Limb (tissue), 2 donors: ENCODE results near the gene CMSS1.
A peak's percentile ranks its signal among the peaks of the same experiment; 100 is the strongest.

Experiments
- DNase-seq, 2 donors: peaks; one replicate each; pipeline ENCODE4 v3.0.0-alpha.2; 2016; ENCODE audit errors: extremely low spot score in 2 of 2

Gene CMSS1

GRCh38 chr3:100171211-100171914 is 353.7 kb downstream of the CMSS1 start:
- DNase-seq, result no peak

GRCh38 chr3:100173961-100174360 is 356.3 kb downstream of the CMSS1 start:
- DNase-seq, result no peak

- DNase-seq, result no peak
Observed at GRCh38 chr3:100175637-100176280, 358.1 kb downstream of the CMSS1 start.

GRCh38 chr3:100179692-100180349 is 362.2 kb downstream of the CMSS1 start:
- DNase-seq, result no peak

GRCh38 chr3:100183608-100184125 is 366.0 kb downstream of the CMSS1 start:
- no peak for DNase-seq

GRCh38 chr3:100184948-100185570 is 367.4 kb downstream of the CMSS1 start:
- DNase-seq, result no peak

GRCh38 chr3:100185847-100186246 is 368.2 kb downstream of the CMSS1 start:
- DNase-seq, result no peak

GRCh38 chr3:100189444-100189964 is 371.8 kb downstream of the CMSS1 start:
- DNase-seq, result no peak

- no peak for DNase-seq
Observed at GRCh38 chr3:100195375-100195774, 377.7 kb downstream of the CMSS1 start.

- no peak for DNase-seq
Observed at GRCh38 chr3:100197876-100198275, 380.2 kb downstream of the CMSS1 start.

- DNase-seq, result no peak
Observed at GRCh38 chr3:100198579-100199269, 381.1 kb downstream of the CMSS1 start.

GRCh38 chr3:100205171-100205570 is 387.5 kb downstream of the CMSS1 start:
- DNase-seq, result no peak

- DNase-seq, result no peak
Observed at GRCh38 chr3:100206687-100207086, 389.0 kb downstream of the CMSS1 start.

GRCh38 chr3:100207886-100208285 is 390.2 kb downstream of the CMSS1 start:
- no peak for DNase-seq

GRCh38 chr3:100209169-100209568 is 391.5 kb downstream of the CMSS1 start:
- no peak for DNase-seq

GRCh38 chr3:100209948-100210771 is 392.5 kb downstream of the CMSS1 start:
- no peak for DNase-seq

- peak; percentile 31 to 86 for DNase-seq
Observed at GRCh38 chr3:100210772-100211135, 393.1 kb downstream of the CMSS1 start.

- DNase-seq, result no peak
Observed at GRCh38 chr3:100213891-100214573, 396.4 kb downstream of the CMSS1 start.

GRCh38 chr3:100214574-100214964 is 396.9 kb downstream of the CMSS1 start:
- DNase-seq, result no peak

- DNase-seq, result no peak
Observed at GRCh38 chr3:100216713-100217112, 399.1 kb downstream of the CMSS1 start.
